Measurements from ENCODE around the gene RNF183. TPM values are rescaled to one million over a fixed set of nuclear protein-coding genes. Genes with fewer than 3 reads are reported as not detected.

Gene RNF183
- total RNA-seq, 3 donors from 2014 or later (not counting 1 experiment from before 2014, with no cell fraction given): not detected

DNA sequence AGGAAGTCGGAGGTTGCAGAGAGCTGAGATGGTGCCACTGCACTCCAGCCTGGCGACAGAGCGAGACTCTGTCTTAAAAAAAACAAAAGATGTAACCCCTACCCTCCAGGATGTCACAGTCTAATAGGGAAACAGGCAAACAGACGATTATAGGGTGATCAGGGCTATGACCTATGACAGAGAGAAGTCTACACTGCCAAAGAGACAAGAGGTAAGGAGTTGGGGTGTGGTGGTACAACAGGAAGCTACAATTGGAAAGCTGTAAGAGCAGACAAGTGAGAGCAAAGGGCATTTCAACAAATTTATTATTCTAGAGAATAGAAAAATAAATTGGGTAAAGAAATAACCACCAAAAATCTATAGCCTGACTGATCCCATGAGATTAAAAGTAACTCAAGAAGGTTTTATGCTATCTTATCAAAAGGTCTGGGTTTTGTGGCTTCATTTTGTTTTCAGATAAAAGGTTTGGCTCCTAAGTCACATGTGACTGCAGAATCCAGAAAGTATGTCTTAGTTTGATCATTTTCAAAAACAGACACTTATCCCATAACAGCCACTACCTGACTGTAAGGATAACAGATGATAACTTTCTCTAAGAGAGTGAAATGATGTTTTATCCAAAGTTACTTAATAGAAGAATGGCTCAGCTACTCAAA is 35.1 kb downstream of the RNF183 start:
- Histone ChIP-seq H3K36me3 (ENCODE audit: control insufficient read depth, insufficient read depth, low read length) (peaks cover 58% of the 10 kb centered on the region), H3K4me3 (ENCODE audit: low read length) (no peak overlapping the region), H3K9me3 (ENCODE audit: control insufficient read depth, insufficient read depth, low read length) (no peaks in the 10 kb centered on the region), H3K27ac (ENCODE audit: low read length) (no peak overlapping the region), H3K27me3 (ENCODE audit: control insufficient read depth, insufficient read depth, low read length) (no peaks in the 10 kb centered on the region), H3K4me1 (ENCODE audit: control insufficient read depth, insufficient read depth, low read length) (no peaks in the 10 kb centered on the region)
- no peak for ATAC-seq
- Mint-ChIP-seq H3K27me3 (ENCODE audit: low read depth in 2 of 2) (no peaks in the 10 kb centered on the region), H3K9me3 (no peaks in the 10 kb centered on the region), H3K4me3 (no peak overlapping the region), H3K27ac (peak overlapping the region in 1 of 2 donors; percentile 53), H3K36me3 (peaks cover 13% of the 10 kb centered on the region), H3K4me1 (peaks cover 5 to 12% of the 10 kb centered on the region in 2 donors)
- TF ChIP-seq, protein P1, sequence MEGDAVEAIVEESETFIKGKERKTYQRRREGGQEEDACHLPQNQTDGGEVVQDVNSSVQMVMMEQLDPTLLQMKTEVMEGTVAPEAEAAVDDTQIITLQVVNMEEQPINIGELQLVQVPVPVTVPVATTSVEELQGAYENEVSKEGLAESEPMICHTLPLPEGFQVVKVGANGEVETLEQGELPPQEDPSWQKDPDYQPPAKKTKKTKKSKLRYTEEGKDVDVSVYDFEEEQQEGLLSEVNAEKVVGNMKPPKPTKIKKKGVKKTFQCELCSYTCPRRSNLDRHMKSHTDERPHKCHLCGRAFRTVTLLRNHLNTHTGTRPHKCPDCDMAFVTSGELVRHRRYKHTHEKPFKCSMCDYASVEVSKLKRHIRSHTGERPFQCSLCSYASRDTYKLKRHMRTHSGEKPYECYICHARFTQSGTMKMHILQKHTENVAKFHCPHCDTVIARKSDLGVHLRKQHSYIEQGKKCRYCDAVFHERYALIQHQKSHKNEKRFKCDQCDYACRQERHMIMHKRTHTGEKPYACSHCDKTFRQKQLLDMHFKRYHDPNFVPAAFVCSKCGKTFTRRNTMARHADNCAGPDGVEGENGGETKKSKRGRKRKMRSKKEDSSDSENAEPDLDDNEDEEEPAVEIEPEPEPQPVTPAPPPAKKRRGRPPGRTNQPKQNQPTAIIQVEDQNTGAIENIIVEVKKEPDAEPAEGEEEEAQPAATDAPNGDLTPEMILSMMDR (IDR thresholded peaks at IDR 0.05): no peak
- intact Hi-C loops (cut with micrococcal nuclease): no loop called here
- no peak for DNase-seq
- WGBS (ENCODE audit: insufficient coverage): 96% methylated on average over 4 of the region's 4 CpGs

DNA sequence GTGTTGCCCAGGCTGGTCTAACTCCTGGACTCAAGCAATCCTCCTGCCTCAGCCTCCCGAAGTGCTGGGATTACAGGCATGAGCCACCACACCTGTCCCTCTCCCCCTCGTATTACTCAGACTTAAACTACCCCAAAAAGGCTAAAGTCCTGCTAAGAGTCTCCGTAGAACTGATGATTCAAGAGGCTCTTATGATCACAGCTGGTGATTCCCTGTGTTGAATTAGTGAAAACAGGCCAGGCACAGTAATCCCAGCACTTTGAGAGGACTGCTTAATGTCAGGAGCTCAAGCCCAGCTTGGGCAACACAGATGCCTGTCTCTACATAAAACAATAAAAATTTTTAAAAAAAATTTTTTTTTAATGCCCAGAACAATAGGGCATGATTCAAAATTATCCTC is 37.0 kb downstream of the RNF183 start:
- peaks cover 5 to 11% of the 10 kb centered on the region in 2 donors for H3K4me1 Mint-ChIP-seq
- H3K36me3 Mint-ChIP-seq: peaks cover 10% of the 10 kb centered on the region
- H3K4me3 ChIP-seq (ENCODE audit: low read length): no peak overlapping the region
- H3K4me1 ChIP-seq (ENCODE audit: control insufficient read depth, insufficient read depth, low read length): no peaks in the 10 kb centered on the region
- intact Hi-C loops (cut with micrococcal nuclease): no loop called here
- no peaks in the 10 kb centered on the region for H3K27me3 ChIP-seq (ENCODE audit: control insufficient read depth, insufficient read depth, low read length)
- H3K27ac Mint-ChIP-seq: no peak overlapping the region
- peaks cover 39% of the 10 kb centered on the region for H3K36me3 ChIP-seq (ENCODE audit: control insufficient read depth, insufficient read depth, low read length)
- no peaks in the 10 kb centered on the region for H3K9me3 ChIP-seq (ENCODE audit: control insufficient read depth, insufficient read depth, low read length)
- H3K4me3 Mint-ChIP-seq: no peak overlapping the region
- no peak overlapping the region for H3K27ac ChIP-seq (ENCODE audit: low read length)
- H3K9me3 Mint-ChIP-seq: no peaks in the 10 kb centered on the region
- 96% methylated on average over 3 of the region's 3 CpGs for WGBS (ENCODE audit: insufficient coverage)
- H3K27me3 Mint-ChIP-seq (ENCODE audit: low read depth in 2 of 2): no peaks in the 10 kb centered on the region
- DNase-seq (no peak), ATAC-seq (no peak)
- TF ChIP-seq, protein P1 (IDR thresholded peaks at IDR 0.05): no peak

DNA sequence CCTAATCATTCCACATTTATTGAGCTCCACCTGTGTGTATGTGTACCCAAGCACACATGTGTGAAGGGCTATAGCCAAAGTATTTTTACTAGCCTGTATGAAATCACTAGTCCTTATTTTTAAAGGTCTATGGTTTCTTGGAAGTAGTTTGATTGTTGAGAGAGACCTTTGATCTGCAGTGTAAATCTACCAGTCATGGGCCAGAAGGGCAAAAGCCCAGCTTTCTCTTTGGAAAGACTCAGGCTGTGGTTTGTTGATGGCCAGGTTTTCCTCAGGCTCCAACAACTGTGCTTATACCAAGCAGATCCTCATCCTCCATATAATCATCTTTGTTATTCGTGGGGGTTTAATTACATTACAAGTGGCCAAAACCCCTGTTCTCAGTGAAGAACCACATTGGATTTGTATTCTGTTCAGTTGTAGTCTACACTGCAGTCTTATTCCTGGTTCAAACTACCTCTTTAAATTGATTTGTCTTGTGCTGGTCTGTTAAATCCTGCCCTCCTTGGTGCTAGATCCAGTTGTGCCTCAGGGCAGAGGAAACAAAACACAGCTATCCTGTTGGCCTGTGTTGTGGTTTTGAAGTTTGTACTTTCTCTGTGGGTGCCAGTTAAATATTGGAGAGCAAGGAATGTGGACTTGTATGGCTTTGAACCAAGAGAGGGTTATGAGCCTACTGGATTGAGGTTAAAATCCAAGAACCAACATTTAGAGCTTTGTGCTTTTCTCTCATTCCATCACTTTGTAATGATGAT is 41.1 kb downstream of the RNF183 start:
- no peak overlapping the region for H3K4me3 ChIP-seq (ENCODE audit: low read length)
- Mint-ChIP-seq H3K9me3 (no peaks in the 10 kb centered on the region), H3K36me3 (peaks cover 5% of the 10 kb centered on the region), H3K4me1 (no peaks in the 10 kb centered on the region), H3K27ac (no peak overlapping the region), H3K27me3 (ENCODE audit: low read depth in 2 of 2) (no peaks in the 10 kb centered on the region), H3K4me3 (no peak overlapping the region)
- WGBS (ENCODE audit: insufficient coverage): 88% methylated on average over 1 of the region's 1 CpG
- ATAC-seq: no peak
- DNase-seq: no peak
- no peaks in the 10 kb centered on the region for H3K9me3 ChIP-seq (ENCODE audit: control insufficient read depth, insufficient read depth, low read length)
- no peaks in the 10 kb centered on the region for H3K4me1 ChIP-seq (ENCODE audit: control insufficient read depth, insufficient read depth, low read length)
- no peak overlapping the region for H3K27ac ChIP-seq (ENCODE audit: low read length)
- peaks cover 19% of the 10 kb centered on the region for H3K36me3 ChIP-seq (ENCODE audit: control insufficient read depth, insufficient read depth, low read length)
- H3K27me3 ChIP-seq (ENCODE audit: control insufficient read depth, insufficient read depth, low read length): no peaks in the 10 kb centered on the region
- intact Hi-C loops (cut with micrococcal nuclease): no loop called here
- TF ChIP-seq, protein P1 (IDR thresholded peaks at IDR 0.05): no peak
